Mesothelial cell of epicardium (in vitro differentiated cells): ENCODE data around the gene P3H2. TPM values are rescaled to one million over a fixed set of nuclear protein-coding genes. Genes with fewer than 3 reads are reported as not detected.

Source experiments
- DNase-seq, 2 experiments: peaks; one replicate each; pipeline ENCODE4 v3.0.0; 2021; ENCODE audit warnings: low spot score in 2 of 2; ENCODE audit not compliant: unreplicated experiment in 2 of 2
- H3K27ac Mint-ChIP-seq: 2 replicates; pipeline ENCODE4 v1.8.0; 2021; ENCODE audit warnings: mixed read lengths
- H3K27me3 Mint-ChIP-seq: 2 replicates; pipeline ENCODE4 v1.8.0; 2021; ENCODE audit warnings: low read depth, mixed read lengths
- H3K36me3 Mint-ChIP-seq: 2 replicates; pipeline ENCODE4 v1.8.0; 2021; ENCODE audit warnings: mixed read lengths
- H3K4me1 Mint-ChIP-seq: 2 replicates; pipeline ENCODE4 v1.8.0; 2021; ENCODE audit warnings: mixed read lengths
- H3K4me3 Mint-ChIP-seq: 2 replicates; pipeline ENCODE4 v1.8.0; 2021; ENCODE audit warnings: mild to moderate bottlenecking, moderate library complexity, mixed read lengths
- H3K9me3 Mint-ChIP-seq: 2 replicates; pipeline ENCODE4 v1.8.0; 2021; ENCODE audit warnings: mixed read lengths
- total RNA-seq: library from RNA; stranded (reverse); gene quantifications from 3 replicates; pipeline ENCODE4 v1.2.1, GENCODE V29; 2021
- TF ChIP-seq, protein P1 (sequence below): fragments of 200-600 bp; sonication (generic); IDR thresholded peaks from one replicate; pipeline ENCODE4 v1.5.0; 2021; ENCODE audit warnings: antibody characterized with exemption; ENCODE audit not compliant: unreplicated experiment

The P3H2 gene
- total RNA-seq, 1 donor from 2014 or later = 14.8 TPM

DNA sequence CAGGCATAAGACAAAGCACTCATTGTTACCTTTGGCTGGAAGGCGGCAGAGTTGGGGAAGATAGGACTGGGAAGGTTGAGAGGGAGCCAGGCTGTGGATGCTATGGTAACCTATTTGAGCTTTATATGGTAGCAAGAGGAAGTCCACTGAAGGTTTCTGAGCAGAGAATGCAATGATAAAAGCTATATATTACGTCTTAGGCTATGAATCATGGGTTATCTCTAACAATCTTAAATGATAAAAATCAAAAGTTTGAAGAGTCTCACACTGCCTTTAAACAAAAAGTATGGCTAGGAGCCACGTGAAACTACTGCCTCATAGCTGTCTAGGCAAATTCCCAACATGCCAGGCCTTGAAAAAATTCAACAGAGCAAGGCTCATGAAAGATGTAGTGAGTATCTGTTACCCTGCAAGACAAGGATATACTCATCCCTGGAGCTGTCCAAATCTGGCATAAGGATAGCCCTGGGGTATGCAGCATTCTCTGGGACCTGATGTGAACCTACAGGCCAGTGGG, 4.1 kb downstream of the P3H2 start:
- no peak for DNase-seq
- H3K27me3 Mint-ChIP-seq = peaks cover 6% of the 10 kb centered on the region
- no peak overlapping the region for H3K4me3 Mint-ChIP-seq
- H3K4me1 Mint-ChIP-seq = peaks cover 31% of the 10 kb centered on the region
- peaks cover 5% of the 10 kb centered on the region for H3K36me3 Mint-ChIP-seq
- H3K9me3 Mint-ChIP-seq = peaks cover 7% of the 10 kb centered on the region
- TF ChIP-seq, protein P1, sequence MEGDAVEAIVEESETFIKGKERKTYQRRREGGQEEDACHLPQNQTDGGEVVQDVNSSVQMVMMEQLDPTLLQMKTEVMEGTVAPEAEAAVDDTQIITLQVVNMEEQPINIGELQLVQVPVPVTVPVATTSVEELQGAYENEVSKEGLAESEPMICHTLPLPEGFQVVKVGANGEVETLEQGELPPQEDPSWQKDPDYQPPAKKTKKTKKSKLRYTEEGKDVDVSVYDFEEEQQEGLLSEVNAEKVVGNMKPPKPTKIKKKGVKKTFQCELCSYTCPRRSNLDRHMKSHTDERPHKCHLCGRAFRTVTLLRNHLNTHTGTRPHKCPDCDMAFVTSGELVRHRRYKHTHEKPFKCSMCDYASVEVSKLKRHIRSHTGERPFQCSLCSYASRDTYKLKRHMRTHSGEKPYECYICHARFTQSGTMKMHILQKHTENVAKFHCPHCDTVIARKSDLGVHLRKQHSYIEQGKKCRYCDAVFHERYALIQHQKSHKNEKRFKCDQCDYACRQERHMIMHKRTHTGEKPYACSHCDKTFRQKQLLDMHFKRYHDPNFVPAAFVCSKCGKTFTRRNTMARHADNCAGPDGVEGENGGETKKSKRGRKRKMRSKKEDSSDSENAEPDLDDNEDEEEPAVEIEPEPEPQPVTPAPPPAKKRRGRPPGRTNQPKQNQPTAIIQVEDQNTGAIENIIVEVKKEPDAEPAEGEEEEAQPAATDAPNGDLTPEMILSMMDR = no peak
- H3K27ac Mint-ChIP-seq = no peak overlapping the region

DNA sequence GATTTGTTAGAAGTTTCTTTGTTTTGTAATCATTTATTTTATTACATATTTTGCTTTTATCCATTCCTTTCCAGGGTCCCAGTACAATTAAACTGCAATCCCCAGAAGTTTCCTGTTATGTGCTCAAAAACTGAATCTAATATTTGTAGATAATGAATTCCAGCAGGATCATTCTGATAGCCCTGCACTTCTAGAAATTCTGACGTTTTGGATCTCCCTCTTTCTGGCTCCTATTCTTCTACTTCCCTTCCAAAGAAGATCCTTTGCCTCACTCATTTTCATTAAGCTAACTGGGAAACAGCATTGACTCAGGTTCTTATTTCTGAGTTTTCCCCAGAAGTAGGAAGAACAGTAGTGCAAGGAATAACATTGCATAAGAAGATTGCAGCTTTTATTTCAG, 9.9 kb downstream of the P3H2 start:
- Mint-ChIP-seq H3K4me1 (peaks cover 19% of the 10 kb centered on the region), H3K27me3 (no peaks in the 10 kb centered on the region)
- TF ChIP-seq, protein P1 = no peak

DNA sequence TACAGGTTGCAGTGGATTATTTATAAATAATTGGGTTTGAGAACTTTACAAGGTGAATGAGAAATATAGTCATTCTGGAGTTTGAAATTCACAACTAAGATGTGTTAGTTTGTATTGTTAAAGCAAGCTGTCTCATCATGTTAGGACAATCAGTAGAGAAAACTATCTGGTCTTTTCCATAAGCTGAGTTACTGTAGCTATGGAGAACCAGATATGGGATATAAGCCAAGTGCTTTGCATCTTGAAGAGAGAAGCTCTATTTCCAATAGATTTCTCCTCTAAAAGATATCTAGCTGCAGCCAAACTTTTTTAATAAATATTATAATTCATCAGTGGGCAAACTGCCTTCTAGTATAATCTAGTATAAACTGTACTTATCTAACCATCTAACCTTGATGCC, 11.3 kb downstream of the P3H2 start:
- Mint-ChIP-seq H3K4me3 (no peak overlapping the region), H3K9me3 (peaks cover 5% of the 10 kb centered on the region), H3K27me3 (no peaks in the 10 kb centered on the region), H3K27ac (peak overlapping the region; percentile 88), H3K4me1 (peaks cover 19% of the 10 kb centered on the region), H3K36me3 (peaks cover 4% of the 10 kb centered on the region)
- TF ChIP-seq, protein P1 = no peak
- DNase-seq = no peak

More for the DNA sequence above, 9.9 kb downstream of the P3H2 start:
- Mint-ChIP-seq H3K4me3 (no peak overlapping the region), H3K9me3 (peaks cover 7% of the 10 kb centered on the region), H3K27ac (no peak overlapping the region), H3K36me3 (peaks cover 5% of the 10 kb centered on the region)
- no peak for DNase-seq

DNA sequence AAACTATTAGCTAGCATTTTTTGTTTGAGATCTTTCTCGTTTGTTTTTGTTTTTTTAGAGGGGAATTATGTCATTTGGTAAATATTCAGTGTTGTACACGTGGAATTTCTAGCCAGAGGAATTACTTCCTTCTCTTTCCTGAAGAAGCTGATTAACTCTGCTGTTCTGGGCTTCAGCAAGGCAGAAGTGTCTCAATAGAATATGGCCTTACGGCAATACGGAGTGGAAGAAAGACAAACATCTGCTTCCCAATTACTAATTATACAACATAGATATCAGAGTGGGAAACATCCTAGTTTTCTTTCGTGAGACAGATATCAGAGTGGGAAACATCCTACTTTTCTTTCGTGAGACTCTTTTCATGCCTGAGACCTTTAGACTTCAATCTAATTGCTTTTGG, 11.9 kb downstream of the P3H2 start:
- Mint-ChIP-seq H3K27ac (peak overlapping the region; percentile 88), H3K36me3 (peaks cover 3% of the 10 kb centered on the region), H3K9me3 (peaks cover 4% of the 10 kb centered on the region), H3K4me1 (peaks cover 19% of the 10 kb centered on the region), H3K27me3 (no peaks in the 10 kb centered on the region), H3K4me3 (no peak overlapping the region)
- DNase-seq = no peak
- TF ChIP-seq, protein P1 = no peak

DNA sequence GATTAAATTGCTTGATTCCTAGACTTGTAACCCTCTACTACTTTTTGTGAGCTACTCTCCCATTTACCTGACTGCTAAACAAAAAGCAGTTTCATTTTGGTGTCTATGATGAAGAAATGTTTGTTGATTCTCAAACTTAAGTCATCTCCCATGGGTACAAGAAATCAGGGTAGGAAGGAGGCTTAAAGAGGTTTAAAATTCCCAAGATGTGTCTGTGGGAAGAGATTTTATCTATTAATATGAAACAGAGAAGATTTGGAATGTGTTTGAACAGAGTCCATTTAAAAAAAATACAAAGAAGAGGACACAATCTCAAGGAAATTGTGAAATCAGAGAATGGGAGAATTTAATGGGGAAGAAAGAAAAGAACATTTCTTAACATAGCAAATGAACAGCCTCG, 14.8 kb downstream of the P3H2 start:
- no peaks in the 10 kb centered on the region for H3K27me3 Mint-ChIP-seq
- TF ChIP-seq, protein P1 = no peak
- H3K4me1 Mint-ChIP-seq = peaks cover 29% of the 10 kb centered on the region
- H3K36me3 Mint-ChIP-seq = no peaks in the 10 kb centered on the region
- H3K27ac Mint-ChIP-seq = no peak overlapping the region
- H3K4me3 Mint-ChIP-seq = no peak overlapping the region
- no peak for DNase-seq
- H3K9me3 Mint-ChIP-seq = no peaks in the 10 kb centered on the region
